Uterus (tissue), 2 donors: Measurements from ENCODE around the gene CLCA4.

Experiments used
- POLR2A ChIP-seq, 2 donors: fragments of 450-650 bp; IDR thresholded peaks; one replicate each; pipeline ENCODE4 v1.6.1; 2016; ENCODE audit warnings: antibody characterized with exemption in 2 of 2, mild to moderate bottlenecking in 1 of 2, moderate library complexity in 1 of 2
- TF ChIP-seq, protein P1 (sequence below), 4 experiments: fragments of 200-600 bp in 2 of 4; fragments of 450-650 bp in 2 of 4; sonication (generic) in 2 of 4; IDR thresholded peaks; one replicate each; pipeline ENCODE4 v1.5.1; 2016 to 2019; ENCODE audit warnings: antibody characterized with exemption in 4 of 4, mild to moderate bottlenecking in 2 of 4, moderate library complexity in 1 of 4

DNA sequence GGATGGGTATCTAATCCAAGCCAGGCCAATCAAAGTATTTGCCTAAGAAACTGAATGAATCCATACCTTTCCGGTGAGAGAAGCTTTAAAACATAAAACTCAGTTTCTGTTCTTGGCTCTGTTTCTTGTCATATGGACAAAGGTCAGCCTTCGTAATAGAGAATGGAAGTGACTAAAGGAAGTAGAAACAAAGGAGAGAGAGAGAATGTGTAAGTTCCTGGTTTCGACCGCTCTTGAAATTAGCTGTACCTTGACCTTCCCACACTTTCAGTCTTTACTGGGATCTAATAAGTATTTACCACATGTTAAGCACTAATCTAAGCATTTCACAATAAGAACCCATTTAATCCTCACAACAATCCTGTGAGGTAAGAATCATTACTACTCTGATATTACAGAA lies 19.6 kb upstream of the CLCA4 start:
- no peak for TF ChIP-seq POLR2A (IDR thresholded peaks at IDR 0.05)
- TF ChIP-seq, protein P1, sequence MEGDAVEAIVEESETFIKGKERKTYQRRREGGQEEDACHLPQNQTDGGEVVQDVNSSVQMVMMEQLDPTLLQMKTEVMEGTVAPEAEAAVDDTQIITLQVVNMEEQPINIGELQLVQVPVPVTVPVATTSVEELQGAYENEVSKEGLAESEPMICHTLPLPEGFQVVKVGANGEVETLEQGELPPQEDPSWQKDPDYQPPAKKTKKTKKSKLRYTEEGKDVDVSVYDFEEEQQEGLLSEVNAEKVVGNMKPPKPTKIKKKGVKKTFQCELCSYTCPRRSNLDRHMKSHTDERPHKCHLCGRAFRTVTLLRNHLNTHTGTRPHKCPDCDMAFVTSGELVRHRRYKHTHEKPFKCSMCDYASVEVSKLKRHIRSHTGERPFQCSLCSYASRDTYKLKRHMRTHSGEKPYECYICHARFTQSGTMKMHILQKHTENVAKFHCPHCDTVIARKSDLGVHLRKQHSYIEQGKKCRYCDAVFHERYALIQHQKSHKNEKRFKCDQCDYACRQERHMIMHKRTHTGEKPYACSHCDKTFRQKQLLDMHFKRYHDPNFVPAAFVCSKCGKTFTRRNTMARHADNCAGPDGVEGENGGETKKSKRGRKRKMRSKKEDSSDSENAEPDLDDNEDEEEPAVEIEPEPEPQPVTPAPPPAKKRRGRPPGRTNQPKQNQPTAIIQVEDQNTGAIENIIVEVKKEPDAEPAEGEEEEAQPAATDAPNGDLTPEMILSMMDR (IDR thresholded peaks at IDR 0.05): no peak
